Endodermal cell (in vitro differentiated cells): ENCODE results near the gene KHSRP. TPM values are rescaled to one million over a fixed set of nuclear protein-coding genes. Genes with fewer than 3 reads are reported as not detected.

Source experiments
- DNase-seq: peaks from one replicate; pipeline ENCODE4 v3.0.0-alpha.2; 2017
- H3K27ac ChIP-seq: 2 replicates; pipeline ENCODE4 v1.5.1; 2013; ENCODE audit warnings: mild to moderate bottlenecking, low read depth, low read length, moderate library complexity
- H3K27me3 ChIP-seq: 2 replicates; pipeline ENCODE4 v1.6.1; 2013; ENCODE audit warnings: mild to moderate bottlenecking, low read length, moderate library complexity; ENCODE audit not compliant: insufficient read depth, control insufficient read depth, poor library complexity, severe bottlenecking
- H3K36me3 ChIP-seq: 2 replicates; pipeline ENCODE4 v1.7.0; 2013; ENCODE audit warnings: mild to moderate bottlenecking, low read length, moderate library complexity; ENCODE audit not compliant: control insufficient read depth, insufficient read depth
- H3K4me1 ChIP-seq: one replicate; pipeline ENCODE4 v1.7.0; 2013; ENCODE audit warnings: low read length; ENCODE audit not compliant: control insufficient read depth, insufficient read depth
- H3K4me3 ChIP-seq: 2 replicates; pipeline ENCODE4 v1.5.1; 2013; ENCODE audit warnings: mild to moderate bottlenecking, low read length, moderate library complexity
- H3K9ac ChIP-seq: 2 replicates; pipeline ENCODE4 v1.6.1; 2013; ENCODE audit warnings: mild to moderate bottlenecking, low read length, moderate library complexity; ENCODE audit not compliant: poor library complexity, severe bottlenecking; ENCODE audit errors: extremely low read depth
- H3K9me3 ChIP-seq: 2 replicates; pipeline ENCODE4 v1.6.1; 2013; ENCODE audit warnings: mild to moderate bottlenecking, low read length, moderate library complexity; ENCODE audit not compliant: control insufficient read depth
- H3K27ac Mint-ChIP-seq: 2 replicates; pipeline ENCODE4 v1.8.0; 2020; ENCODE audit warnings: mixed read lengths
- H3K27me3 Mint-ChIP-seq: 2 replicates; pipeline ENCODE4 v1.8.0; 2021; ENCODE audit warnings: mild to moderate bottlenecking, mixed read lengths; ENCODE audit not compliant: insufficient read depth
- H3K36me3 Mint-ChIP-seq: 2 replicates; pipeline ENCODE4 v1.8.0; 2020; ENCODE audit warnings: low read depth, mixed read lengths
- H3K4me1 Mint-ChIP-seq: 2 replicates; pipeline ENCODE4 v1.8.0; 2020; ENCODE audit warnings: mixed read lengths
- H3K4me3 Mint-ChIP-seq: 2 replicates; pipeline ENCODE4 v1.8.0; 2020; ENCODE audit warnings: mild to moderate bottlenecking, moderate library complexity, mixed read lengths
- H3K9me3 Mint-ChIP-seq: 2 replicates; pipeline ENCODE4 v1.8.0; 2020; ENCODE audit warnings: mild to moderate bottlenecking, mixed read lengths
- WGBS, 2 experiments: methylation state at CpG; one replicate each; pipeline versions ENCODE4 v1.1.5 to v1.1.7; 2013; ENCODE audit warnings: missing lambda C conversion rate in 2 of 2, mixed read lengths in 1 of 2; ENCODE audit not compliant: insufficient coverage in 1 of 2, insufficient read length in 1 of 2; 5-methylcytosine and 5-hydroxymethylcytosine counted together
- total RNA-seq, 2 donors: library from RNA; stranded (reverse); fragmentation: NEBNext Ultra II Directional in 1 of 2; extraction: Animal tissue kit (Norgen Biotek cat#: 25700) in 1 of 2; gene quantifications; 2 replicates in 1 of 2; 3 replicates in 1 of 2; pipeline ENCODE4 v1.2.1, GENCODE V29; 2021
- TF ChIP-seq, protein P1 (sequence below): fragments of 200-600 bp; sonication (generic); conservative IDR thresholded peaks from 2 replicates; pipeline ENCODE4 v1.5.0; 2021; ENCODE audit warnings: antibody characterized with exemption, mild to moderate bottlenecking

The KHSRP gene
- total RNA-seq, 2 donors from 2014 or later = 454 to 476 TPM

DNA sequence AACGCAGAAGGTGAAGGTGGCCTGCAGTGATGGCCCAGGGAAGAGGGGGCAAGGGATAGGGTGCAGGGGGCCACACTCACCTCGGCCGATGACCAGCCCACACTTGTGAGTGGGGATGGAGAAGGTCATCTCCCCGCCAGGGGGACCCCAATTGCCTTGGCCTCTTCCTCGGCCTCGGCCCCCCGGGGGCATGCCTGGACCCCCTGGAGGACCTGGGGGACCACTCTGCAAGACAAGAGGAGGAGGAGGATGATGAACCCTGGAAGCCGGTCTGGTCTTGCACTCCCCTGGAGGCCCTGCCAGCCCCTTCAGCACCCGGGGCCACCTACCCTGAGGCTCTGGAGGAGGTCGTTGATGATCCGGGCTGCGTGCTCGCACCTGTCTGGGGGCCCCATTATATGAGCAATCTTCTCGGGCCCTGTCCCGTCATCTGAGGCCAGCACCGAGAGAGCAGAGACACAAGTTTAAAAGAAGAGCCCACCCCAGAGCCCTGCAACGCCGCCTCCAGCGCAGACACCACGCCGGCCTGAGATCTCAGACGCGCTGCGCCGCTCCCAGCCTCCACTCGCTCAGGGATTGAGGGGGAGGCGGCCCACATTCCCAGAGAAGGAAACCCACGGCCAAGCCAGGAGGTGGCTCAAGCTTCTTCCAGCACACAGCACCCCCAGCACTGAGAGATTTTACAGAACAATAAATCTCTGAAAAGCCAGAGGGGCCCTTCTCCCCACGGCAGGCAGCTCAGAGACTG is 7.8 kb downstream of the KHSRP start:
- no peak overlapping the region for H3K27ac ChIP-seq
- 95 to 97% methylated on average over 15 to 29 of the region's 29 CpGs for WGBS, 2 experiments
- Mint-ChIP-seq H3K9me3 (no peaks in the 10 kb centered on the region), H3K36me3 (peaks cover 75% of the 10 kb centered on the region), H3K4me3 (no peak overlapping the region), H3K27ac (no peak overlapping the region), H3K27me3 (no peaks in the 10 kb centered on the region), H3K4me1 (no peaks in the 10 kb centered on the region)
- no peaks in the 10 kb centered on the region for H3K4me1 ChIP-seq
- H3K9me3 ChIP-seq = no peaks in the 10 kb centered on the region
- no peak overlapping the region for H3K4me3 ChIP-seq
- H3K9ac ChIP-seq = no peak overlapping the region
- DNase-seq = no peak
- peaks cover 88% of the 10 kb centered on the region for H3K36me3 ChIP-seq
- TF ChIP-seq, protein P1, sequence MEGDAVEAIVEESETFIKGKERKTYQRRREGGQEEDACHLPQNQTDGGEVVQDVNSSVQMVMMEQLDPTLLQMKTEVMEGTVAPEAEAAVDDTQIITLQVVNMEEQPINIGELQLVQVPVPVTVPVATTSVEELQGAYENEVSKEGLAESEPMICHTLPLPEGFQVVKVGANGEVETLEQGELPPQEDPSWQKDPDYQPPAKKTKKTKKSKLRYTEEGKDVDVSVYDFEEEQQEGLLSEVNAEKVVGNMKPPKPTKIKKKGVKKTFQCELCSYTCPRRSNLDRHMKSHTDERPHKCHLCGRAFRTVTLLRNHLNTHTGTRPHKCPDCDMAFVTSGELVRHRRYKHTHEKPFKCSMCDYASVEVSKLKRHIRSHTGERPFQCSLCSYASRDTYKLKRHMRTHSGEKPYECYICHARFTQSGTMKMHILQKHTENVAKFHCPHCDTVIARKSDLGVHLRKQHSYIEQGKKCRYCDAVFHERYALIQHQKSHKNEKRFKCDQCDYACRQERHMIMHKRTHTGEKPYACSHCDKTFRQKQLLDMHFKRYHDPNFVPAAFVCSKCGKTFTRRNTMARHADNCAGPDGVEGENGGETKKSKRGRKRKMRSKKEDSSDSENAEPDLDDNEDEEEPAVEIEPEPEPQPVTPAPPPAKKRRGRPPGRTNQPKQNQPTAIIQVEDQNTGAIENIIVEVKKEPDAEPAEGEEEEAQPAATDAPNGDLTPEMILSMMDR = no peak
- H3K27me3 ChIP-seq = no peaks in the 10 kb centered on the region

DNA sequence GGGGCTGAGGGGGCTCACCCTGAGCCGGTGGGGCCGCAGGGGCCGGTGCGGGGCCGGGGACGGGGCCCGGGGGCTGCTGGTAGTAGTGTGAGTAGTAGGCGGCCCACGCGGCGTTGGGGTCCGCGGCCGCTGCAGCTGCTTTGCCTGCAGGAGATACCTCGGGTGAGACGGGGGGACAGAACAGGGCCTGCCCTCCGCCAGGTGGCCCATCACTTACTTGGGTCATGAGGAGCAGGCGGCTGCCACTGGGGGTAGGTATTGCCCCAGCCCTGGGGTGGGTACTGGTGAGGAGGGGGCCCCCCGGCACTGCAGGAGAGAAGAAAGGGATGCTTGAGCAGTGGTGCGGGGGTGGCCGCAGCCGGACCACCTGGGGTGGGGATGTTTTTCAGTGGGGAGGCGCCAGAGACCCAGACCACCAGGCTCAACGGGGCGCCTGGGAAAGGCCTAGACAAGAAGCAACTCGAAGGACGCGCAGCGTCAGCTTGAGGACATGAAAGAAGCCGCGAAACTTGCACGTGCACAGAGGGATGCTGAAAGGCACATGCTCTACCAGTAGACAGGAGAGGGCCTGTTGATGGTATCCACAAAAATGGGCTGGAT is 8.9 kb downstream of the KHSRP start:
- Histone ChIP-seq H3K27me3 (no peaks in the 10 kb centered on the region), H3K27ac (no peak overlapping the region), H3K9ac (no peak overlapping the region), H3K4me1 (no peaks in the 10 kb centered on the region), H3K36me3 (peaks cover 80% of the 10 kb centered on the region), H3K4me3 (no peak overlapping the region), H3K9me3 (no peaks in the 10 kb centered on the region)
- no peak for DNase-seq
- TF ChIP-seq, protein P1 = no peak
- H3K36me3 Mint-ChIP-seq = peaks cover 64% of the 10 kb centered on the region
- no peaks in the 10 kb centered on the region for H3K27me3 Mint-ChIP-seq
- H3K27ac Mint-ChIP-seq = no peak overlapping the region
- H3K4me1 Mint-ChIP-seq = no peaks in the 10 kb centered on the region
- H3K4me3 Mint-ChIP-seq = no peak overlapping the region
- 92 to 95% methylated on average over 9 to 32 of the region's 32 CpGs for whole genome bisulfite sequencing, 2 experiments
- no peaks in the 10 kb centered on the region for H3K9me3 Mint-ChIP-seq

DNA sequence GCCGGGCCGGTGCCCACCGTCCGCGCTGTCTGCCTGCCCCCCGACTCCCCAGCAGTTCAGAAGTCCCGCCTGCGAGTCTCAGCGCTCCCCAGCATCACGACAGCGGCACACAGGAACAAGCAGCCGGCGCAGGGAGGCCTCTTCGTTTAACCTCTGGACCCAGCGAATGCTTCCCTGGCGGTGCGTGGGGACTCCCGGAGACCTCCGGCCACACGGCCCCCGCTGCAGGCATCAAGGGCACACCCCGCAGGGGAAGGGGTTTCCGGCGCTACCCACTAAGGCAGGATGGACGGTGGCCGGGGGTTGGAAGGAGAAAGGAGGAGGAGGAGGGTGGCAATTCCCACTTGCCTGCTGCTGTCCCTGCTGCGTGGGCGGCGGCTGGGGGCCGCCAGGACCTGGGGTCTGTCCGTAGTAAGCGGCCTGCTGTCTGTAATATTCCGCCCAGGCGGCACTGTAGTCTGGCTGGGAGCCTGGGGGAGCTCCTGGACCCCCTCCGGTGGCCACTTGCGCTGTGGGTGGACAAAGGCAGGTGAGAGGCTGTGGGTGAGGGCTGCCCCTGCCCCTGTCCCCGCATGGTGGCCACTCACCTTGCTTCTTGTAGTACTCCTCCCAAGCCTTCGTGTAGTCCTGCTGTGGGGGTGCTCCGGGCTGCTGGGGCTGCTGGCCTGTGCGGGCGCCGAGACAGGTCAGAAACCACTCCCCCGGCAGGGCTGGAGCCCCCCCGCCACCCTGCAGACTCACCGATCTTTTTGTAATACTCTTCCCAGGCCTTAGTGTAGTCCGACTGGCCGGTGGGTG is 9.6 kb downstream of the KHSRP start:
- Histone ChIP-seq H3K4me3 (no peak overlapping the region), H3K36me3 (peaks cover 73% of the 10 kb centered on the region), H3K9me3 (no peaks in the 10 kb centered on the region), H3K27ac (no peak overlapping the region), H3K9ac (no peak overlapping the region), H3K27me3 (no peaks in the 10 kb centered on the region), H3K4me1 (no peaks in the 10 kb centered on the region)
- Mint-ChIP-seq H3K4me1 (no peaks in the 10 kb centered on the region), H3K27ac (no peak overlapping the region), H3K27me3 (no peaks in the 10 kb centered on the region), H3K4me3 (no peak overlapping the region), H3K9me3 (no peaks in the 10 kb centered on the region), H3K36me3 (peaks cover 57% of the 10 kb centered on the region)
- TF ChIP-seq, protein P1 = no peak
- 96 to 99% methylated on average over 26 to 47 of the region's 47 CpGs for WGBS, 2 experiments
- no peak for DNase-seq
